GM23248 (cell line): Measurements from ENCODE around the gene TUBB2B.

Experiments
- EZH2 ChIP-seq: fragments of 200-600 bp; sonication (generic); IDR thresholded peaks from 2 replicates; pipeline ENCODE4 v1.6.1; 2018; ENCODE audit warnings: antibody characterized with exemption, mild to moderate bottlenecking; ENCODE audit not compliant: insufficient read depth, poor library complexity, severe bottlenecking
- EZH2phosphoT487 ChIP-seq: fragments of 200-600 bp; sonication (generic); IDR thresholded peaks from 2 replicates; pipeline ENCODE4 v1.6.1; 2018; ENCODE audit warnings: antibody characterized with exemption, moderate library complexity, mild to moderate bottlenecking, low read depth; ENCODE audit not compliant: insufficient read depth

GRCh38 chr6:3221578-3221977, 5.9 kb downstream of the TUBB2B start:
- no peak for TF ChIP-seq EZH2
- TF ChIP-seq EZH2phosphoT487: no peak
